ENCODE measurements around the gene ARFGAP2.
"Not testable (repeated sequence)": the region's sequence is repeated elsewhere in the genome, so short reads cannot be mapped to it uniquely, and the experiment has no call there.

Gene ARFGAP2

GRCh38 chr11:47147250-47147649 lies 29.4 kb downstream of the ARFGAP2 start:
- DNase-seq = no peak

DNA sequence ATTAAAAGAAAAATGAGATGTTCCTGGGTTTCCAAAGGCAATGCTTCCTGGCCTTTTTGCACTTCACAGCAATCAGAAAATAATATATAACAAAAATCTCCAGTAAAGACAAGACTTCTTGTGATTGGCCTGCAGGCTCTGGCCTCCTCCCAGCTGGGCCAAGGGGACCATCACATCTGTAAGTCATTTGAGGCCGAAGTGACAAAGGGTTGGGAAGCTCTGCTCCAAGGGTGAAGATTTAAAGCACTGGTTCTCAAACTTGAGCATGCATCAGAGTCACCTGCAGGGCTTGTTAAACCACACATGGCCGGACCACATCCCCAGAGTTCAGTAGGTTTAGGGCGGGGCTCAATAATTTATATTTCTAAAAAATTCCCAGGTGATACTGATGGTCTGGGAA lies 32.1 kb downstream of the ARFGAP2 start:
- no peak for DNase-seq

GRCh38 chr11:47143322-47143721 lies 33.4 kb downstream of the ARFGAP2 start:
- no peak for DNase-seq

- no peak for DNase-seq
Observed at GRCh38 chr11:47139878-47140277, 36.8 kb downstream of the ARFGAP2 start.

GRCh38 chr11:47137476-47137875 lies 39.2 kb downstream of the ARFGAP2 start:
- no peak for DNase-seq

- no peak for DNase-seq
Observed at GRCh38 chr11:47136921-47137320, 39.8 kb downstream of the ARFGAP2 start.

DNA sequence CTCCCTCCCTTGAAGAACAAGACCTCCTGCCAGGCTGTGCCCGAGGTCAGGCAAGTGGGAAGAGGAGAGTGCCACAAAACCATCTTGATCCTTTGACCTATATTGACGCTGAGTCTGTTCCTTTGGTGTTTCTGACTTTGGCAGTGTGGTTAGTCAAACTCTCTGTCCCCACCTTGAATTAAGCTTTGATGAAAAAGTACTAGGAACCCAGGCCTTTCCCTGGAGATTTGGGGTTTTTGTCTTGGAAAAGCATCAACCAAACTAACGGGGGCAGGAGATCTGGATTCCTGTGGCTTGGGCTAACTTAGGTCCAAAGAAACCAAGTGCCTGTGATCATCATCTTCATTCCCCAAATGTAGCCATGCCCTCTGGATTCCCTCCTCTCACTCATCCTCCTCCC lies 40.4 kb downstream of the ARFGAP2 start:
- DNase-seq = no peak

DNA sequence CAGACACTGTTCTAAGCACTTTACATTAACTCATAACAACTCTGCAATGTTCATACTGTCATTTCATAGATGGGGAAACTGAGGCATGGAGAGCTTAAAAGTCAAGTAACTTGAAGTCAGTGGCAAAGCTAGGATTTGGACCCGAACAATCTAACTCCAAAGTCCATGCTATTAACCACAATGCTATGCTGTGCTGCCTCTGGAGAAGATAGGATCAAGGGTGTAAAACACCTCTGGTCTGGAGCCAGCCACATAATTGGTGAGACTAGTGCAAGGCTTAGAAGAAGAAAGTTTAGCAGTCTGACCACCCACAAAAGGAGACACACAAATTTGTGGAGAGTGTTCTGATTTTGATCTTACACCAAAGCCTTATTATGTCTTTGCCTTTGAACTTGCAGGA lies 43.7 kb downstream of the ARFGAP2 start:
- no peak for DNase-seq

DNA sequence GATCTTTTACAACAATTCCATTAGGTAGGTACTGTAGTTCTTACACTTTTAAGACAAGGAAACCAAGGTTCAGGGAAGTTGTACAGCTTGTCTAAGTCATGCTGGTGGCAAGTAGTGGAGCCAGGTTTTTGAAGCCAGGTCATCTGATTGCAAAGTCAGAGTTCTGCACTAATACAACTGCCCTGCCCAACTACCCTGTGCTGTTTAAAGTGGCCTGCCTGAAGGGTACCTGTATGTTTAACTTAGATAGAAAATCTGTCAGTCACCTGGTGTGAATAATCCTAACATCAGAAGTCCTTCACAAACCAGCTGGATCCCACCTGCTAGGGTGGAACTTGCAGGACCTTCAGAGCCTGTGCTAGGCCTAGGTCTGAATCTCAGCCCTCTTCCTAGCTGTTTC lies 44.2 kb downstream of the ARFGAP2 start:
- DNase-seq = no peak

GRCh38 chr11:47131136-47131535 lies 45.5 kb downstream of the ARFGAP2 start:
- DNase-seq = no peak

GRCh38 chr11:47130543-47130942 lies 46.1 kb downstream of the ARFGAP2 start:
- no peak for DNase-seq

DNA sequence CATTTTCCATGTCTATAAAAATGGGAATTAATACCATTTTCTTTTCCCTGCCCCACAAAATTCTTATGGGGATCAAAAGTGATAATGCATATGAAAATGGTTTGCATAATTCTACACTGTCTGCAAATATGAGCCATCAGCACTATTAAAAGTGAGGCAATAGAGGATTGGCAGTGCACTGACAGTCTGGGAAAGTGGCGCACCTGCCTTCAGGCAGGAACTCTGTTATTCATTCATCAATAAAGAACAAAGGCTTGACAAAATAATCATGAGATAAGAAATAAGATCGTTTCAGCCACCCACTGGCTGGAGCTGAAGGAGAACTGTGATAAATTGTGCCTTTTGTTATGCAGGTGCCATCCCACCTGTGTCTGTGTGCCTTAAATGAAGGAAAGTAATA lies 49.5 kb downstream of the ARFGAP2 start:
- DNase-seq = no peak

GRCh38 chr11:47125083-47125482 lies 51.6 kb downstream of the ARFGAP2 start:
- DNase-seq = no peak

GRCh38 chr11:47124675-47125074 lies 52.0 kb downstream of the ARFGAP2 start:
- DNase-seq = no peak

DNA sequence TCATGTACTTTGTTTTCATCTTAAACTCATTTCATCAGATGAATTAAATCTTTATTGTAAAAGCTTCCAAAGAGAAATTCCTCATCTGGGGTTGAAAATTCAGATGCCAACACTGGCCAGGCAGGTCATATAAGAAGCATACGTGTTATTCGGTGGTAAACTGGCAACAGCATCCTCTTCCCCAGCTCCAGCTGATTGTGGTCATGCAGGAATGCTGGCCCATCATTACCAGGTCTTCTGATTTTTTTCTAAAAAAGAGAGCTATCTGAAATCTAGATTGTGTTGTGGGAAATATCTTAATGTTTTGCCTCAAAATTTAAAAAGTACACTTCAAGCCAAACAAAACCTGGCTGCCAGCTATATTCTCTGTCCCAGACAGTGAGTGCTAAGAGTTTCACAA lies 53.6 kb downstream of the ARFGAP2 start:
- DNase-seq = no peak

- DNase-seq = no peak
Observed at GRCh38 chr11:47121731-47122130, 54.9 kb downstream of the ARFGAP2 start.

GRCh38 chr11:47121056-47121455 lies 55.6 kb downstream of the ARFGAP2 start:
- no peak for DNase-seq

- not testable (repeated sequence) for DNase-seq
Observed at GRCh38 chr11:47118958-47119688, 57.6 kb downstream of the ARFGAP2 start.
